NCI-H748 (cell line): ENCODE data around the gene ZC3H18.
A peak's percentile ranks its signal among the peaks of the same experiment; 100 is the strongest.

ENCODE experiments used
- DNase-seq: peaks from one replicate; lab custom pipeline; 2025; ENCODE audit not compliant: unreplicated experiment; lab: John Stamatoyannopoulos, UW

The ZC3H18 gene

GRCh38 chr16:88548985-88549384, 21.2 kb upstream of the ZC3H18 start:
- DNase-seq: no peak

GRCh38 chr16:88549671-88550245, 20.4 kb upstream of the ZC3H18 start:
- no peak for DNase-seq

- DNase-seq: peak; percentile 11
Observed at GRCh38 chr16:88550246-88550661, 19.9 kb upstream of the ZC3H18 start.

- DNase-seq: no peak
Observed at GRCh38 chr16:88552166-88552565, 18.0 kb upstream of the ZC3H18 start.

- no peak for DNase-seq
Observed at GRCh38 chr16:88552815-88553214, 17.4 kb upstream of the ZC3H18 start.

GRCh38 chr16:88553739-88554138, 16.5 kb upstream of the ZC3H18 start:
- DNase-seq: no peak

- DNase-seq: no peak
Observed at GRCh38 chr16:88554711-88555264, 15.4 kb upstream of the ZC3H18 start.

- no peak for DNase-seq
Observed at GRCh38 chr16:88556294-88556988, 13.8 kb upstream of the ZC3H18 start.

- peak; percentile 78 for DNase-seq
Observed at GRCh38 chr16:88558457-88559442, 11.5 kb upstream of the ZC3H18 start.

- DNase-seq: no peak
Observed at GRCh38 chr16:88560714-88561484, 9.3 kb upstream of the ZC3H18 start.

- DNase-seq: peak; percentile 43
Observed at GRCh38 chr16:88561485-88562359, 8.5 kb upstream of the ZC3H18 start.

GRCh38 chr16:88566158-88566557, 4.0 kb upstream of the ZC3H18 start:
- no peak for DNase-seq

- no peak for DNase-seq
Observed at GRCh38 chr16:88568710-88569613, 1.2 kb upstream of the ZC3H18 start.

- DNase-seq: peak; percentile 33
Observed at GRCh38 chr16:88569614-88569984, 604 bp upstream of the ZC3H18 start.

GRCh38 chr16:88570691-88571092, 489 bp downstream of the ZC3H18 start:
- DNase-seq: peak; percentile 16

- DNase-seq: no peak
Observed at GRCh38 chr16:88575251-88575650, 5.0 kb downstream of the ZC3H18 start.

- no peak for DNase-seq
Observed at GRCh38 chr16:88576307-88576706, 6.1 kb downstream of the ZC3H18 start.

GRCh38 chr16:88577166-88577565, 7.0 kb downstream of the ZC3H18 start:
- no peak for DNase-seq
